Kidney epithelial cell (primary cell): ENCODE data around the gene WFDC2. TPM values are rescaled to one million over a fixed set of nuclear protein-coding genes. Genes with fewer than 3 reads are reported as not detected.

ENCODE experiments used
- DNase-seq: peaks from one replicate; pipeline ENCODE4 v3.0.0-alpha.2; 2010; ENCODE audit warnings: low read depth
- H3K27me3 ChIP-seq: 2 replicates; pipeline ENCODE4 v1.6.0; 2011; ENCODE audit warnings: low read length; ENCODE audit not compliant: control insufficient read depth, insufficient read depth
- H3K36me3 ChIP-seq: 2 replicates; pipeline ENCODE4 v1.5.1; 2011; ENCODE audit warnings: low read length; ENCODE audit not compliant: control insufficient read depth, insufficient read depth
- H3K4me3 ChIP-seq: 2 replicates; pipeline ENCODE4 v1.5.1; 2011; ENCODE audit warnings: low read depth, mild to moderate bottlenecking, control low read depth, low read length
- total RNA-seq: library from RNA; depleted of rRNA; stranded (reverse); fragments of >200 nt; gene quantifications from 2 replicates; pipeline ENCODE4 v1.2.3, GENCODE V29; 2015
- TF ChIP-seq, protein P1 (sequence below): IDR thresholded peaks from 2 replicates; pipeline ENCODE4 v1.5.1; 2011; ENCODE audit warnings: mild to moderate bottlenecking, moderate library complexity, low read length, control low read depth, inconsistent platforms; ENCODE audit not compliant: insufficient read depth, poor library complexity, severe bottlenecking

WFDC2 gene
- 78.5 and 84.9 TPM in 2 replicates for total RNA-seq

DNA sequence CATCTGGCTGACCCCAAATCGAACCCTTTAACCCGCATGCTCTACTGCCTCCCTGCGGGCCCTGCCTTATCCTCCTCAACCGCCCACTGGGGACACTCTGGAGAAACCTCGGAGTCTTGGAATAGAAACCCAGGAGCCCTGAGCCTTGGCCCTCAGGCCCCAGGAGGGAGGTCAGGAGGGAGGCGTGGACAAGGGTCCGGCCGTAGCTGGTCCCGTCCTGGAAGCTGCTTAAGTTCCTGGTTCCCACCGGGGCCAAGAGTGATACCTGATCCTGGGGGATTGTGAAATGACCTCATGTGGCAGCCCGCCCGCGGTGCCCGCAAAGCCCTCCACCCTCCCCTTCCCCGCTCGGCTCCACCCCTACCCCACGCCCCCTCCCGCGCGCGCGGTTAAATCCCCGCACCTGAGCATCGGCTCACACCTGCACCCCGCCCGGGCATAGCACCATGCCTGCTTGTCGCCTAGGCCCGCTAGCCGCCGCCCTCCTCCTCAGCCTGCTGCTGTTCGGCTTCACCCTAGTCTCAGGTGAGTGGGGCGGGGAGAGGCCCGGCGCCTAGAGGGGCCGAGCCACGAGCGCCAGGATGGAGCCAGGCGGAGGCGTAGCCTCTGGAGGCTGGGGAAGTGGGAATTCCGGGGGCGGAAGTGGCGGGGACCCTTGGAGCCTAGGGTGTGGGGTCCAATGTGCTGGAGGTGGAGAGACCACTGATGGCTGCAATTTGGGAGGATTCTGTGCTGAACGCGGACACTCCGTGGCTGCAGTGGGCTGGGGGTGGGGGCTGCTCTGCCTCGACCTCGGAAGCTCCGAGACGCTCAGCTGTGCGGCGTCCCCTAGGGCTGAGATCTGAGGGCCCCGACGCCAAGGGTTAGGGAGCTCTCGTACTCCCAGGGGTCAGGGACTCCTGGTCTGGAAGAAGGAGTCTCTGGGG is at the start of gene WFDC2:
Gene WFDC2, plus strand, starts transcription at position 418 of the 926 bp plus-strand sequence. Its CDS starts 29 bp downstream, at position 447.
- TF ChIP-seq, protein P1, sequence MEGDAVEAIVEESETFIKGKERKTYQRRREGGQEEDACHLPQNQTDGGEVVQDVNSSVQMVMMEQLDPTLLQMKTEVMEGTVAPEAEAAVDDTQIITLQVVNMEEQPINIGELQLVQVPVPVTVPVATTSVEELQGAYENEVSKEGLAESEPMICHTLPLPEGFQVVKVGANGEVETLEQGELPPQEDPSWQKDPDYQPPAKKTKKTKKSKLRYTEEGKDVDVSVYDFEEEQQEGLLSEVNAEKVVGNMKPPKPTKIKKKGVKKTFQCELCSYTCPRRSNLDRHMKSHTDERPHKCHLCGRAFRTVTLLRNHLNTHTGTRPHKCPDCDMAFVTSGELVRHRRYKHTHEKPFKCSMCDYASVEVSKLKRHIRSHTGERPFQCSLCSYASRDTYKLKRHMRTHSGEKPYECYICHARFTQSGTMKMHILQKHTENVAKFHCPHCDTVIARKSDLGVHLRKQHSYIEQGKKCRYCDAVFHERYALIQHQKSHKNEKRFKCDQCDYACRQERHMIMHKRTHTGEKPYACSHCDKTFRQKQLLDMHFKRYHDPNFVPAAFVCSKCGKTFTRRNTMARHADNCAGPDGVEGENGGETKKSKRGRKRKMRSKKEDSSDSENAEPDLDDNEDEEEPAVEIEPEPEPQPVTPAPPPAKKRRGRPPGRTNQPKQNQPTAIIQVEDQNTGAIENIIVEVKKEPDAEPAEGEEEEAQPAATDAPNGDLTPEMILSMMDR: peak; percentile 19
- Histone ChIP-seq H3K4me3 (peak within 1 kb of the TSS; percentile 41), H3K27me3 (peaks cover 14% of the 10 kb centered on the region), H3K36me3 (no peaks in the 10 kb centered on the region)
- DNase-seq: no peak

DNA sequence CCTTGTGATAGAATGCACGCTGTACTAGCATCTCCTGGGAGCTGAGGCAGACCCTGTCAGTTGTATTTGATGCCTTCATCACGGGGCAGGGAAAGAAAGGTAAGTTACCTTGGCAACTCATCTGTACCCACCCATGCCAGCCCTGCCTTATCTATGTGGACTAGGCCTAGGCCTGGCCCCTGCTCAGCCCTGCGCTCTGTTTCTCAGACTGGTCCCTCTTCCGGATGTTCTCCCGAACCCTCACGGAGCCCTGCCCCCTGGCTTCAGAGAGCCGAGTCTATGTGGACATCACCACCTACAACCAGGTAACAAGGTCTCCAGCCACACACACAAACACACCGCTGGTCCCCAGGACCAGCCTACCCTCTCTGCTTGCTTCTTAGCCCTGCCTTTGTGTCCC is 49.4 kb upstream of the WFDC2 start:
- Histone ChIP-seq H3K4me3 (no peak overlapping the region), H3K36me3 (peaks cover 4% of the 10 kb centered on the region), H3K27me3 (no peaks in the 10 kb centered on the region)
- DNase-seq: no peak
- TF ChIP-seq, protein P1: no peak

GRCh38 chr20:45423700-45424099 is 45.9 kb upstream of the WFDC2 start:
- no peak for DNase-seq
- peaks cover 4% of the 10 kb centered on the region for H3K36me3 ChIP-seq
- no peak overlapping the region for H3K4me3 ChIP-seq
- no peaks in the 10 kb centered on the region for H3K27me3 ChIP-seq
- TF ChIP-seq, protein P1: no peak

DNA sequence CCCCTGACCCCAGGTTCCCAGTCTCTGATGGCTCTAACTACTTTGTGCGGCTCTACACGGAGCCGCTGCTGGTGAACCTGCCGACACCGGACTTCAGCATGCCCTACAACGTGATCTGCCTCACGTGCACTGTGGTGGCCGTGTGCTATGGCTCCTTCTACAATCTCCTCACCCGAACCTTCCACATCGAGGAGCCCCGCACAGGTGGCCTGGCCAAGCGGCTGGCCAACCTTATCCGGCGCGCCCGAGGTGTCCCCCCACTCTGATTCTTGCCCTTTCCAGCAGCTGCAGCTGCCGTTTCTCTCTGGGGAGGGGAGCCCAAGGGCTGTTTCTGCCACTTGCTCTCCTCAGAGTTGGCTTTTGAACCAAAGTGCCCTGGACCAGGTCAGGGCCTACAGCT is 44.0 kb upstream of the WFDC2 start:
- Histone ChIP-seq H3K27me3 (no peaks in the 10 kb centered on the region), H3K36me3 (peaks cover 4% of the 10 kb centered on the region), H3K4me3 (no peak overlapping the region)
- no peak for DNase-seq
- TF ChIP-seq, protein P1: no peak

GRCh38 chr20:45426320-45427016 is 43.1 kb upstream of the WFDC2 start:
- TF ChIP-seq, protein P1: no peak
- DNase-seq: no peak
- Histone ChIP-seq H3K27me3 (no peaks in the 10 kb centered on the region), H3K36me3 (peaks cover 1% of the 10 kb centered on the region), H3K4me3 (no peak overlapping the region)
